ENCODE data around the gene TMEM101.
"Not testable (repeated sequence)": the region's sequence is repeated elsewhere in the genome, so short reads cannot be mapped to it uniquely, and the experiment has no call there.

TMEM101 gene

GRCh38 chr17:44024853-44025252 lies 10.1 kb upstream of the TMEM101 start:
- DNase-seq = no peak

GRCh38 chr17:44024271-44024663 lies 9.5 kb upstream of the TMEM101 start:
- no peak for DNase-seq

- DNase-seq = no peak
Observed at GRCh38 chr17:44023545-44024270, 8.9 kb upstream of the TMEM101 start.

- DNase-seq = no peak
Observed at GRCh38 chr17:44022246-44022645, 7.5 kb upstream of the TMEM101 start.

GRCh38 chr17:44021227-44021626 lies 6.5 kb upstream of the TMEM101 start:
- DNase-seq = not testable (repeated sequence)

- no peak for DNase-seq
Observed at GRCh38 chr17:44014133-44014436, 678 bp downstream of the TMEM101 start.

GRCh38 chr17:44012874-44013273 lies 1.9 kb downstream of the TMEM101 start:
- DNase-seq = no peak

GRCh38 chr17:44012391-44012790 lies 2.4 kb downstream of the TMEM101 start:
- DNase-seq = no peak

- DNase-seq = no peak
Observed at GRCh38 chr17:44011876-44012275, 2.9 kb downstream of the TMEM101 start.

GRCh38 chr17:44010966-44011647 lies 3.7 kb downstream of the TMEM101 start:
- no peak for DNase-seq

GRCh38 chr17:44008205-44008909 lies 6.4 kb downstream of the TMEM101 start:
- no peak for DNase-seq

GRCh38 chr17:44007346-44008204 lies 7.2 kb downstream of the TMEM101 start:
- no peak for DNase-seq

GRCh38 chr17:44006598-44007345 lies 8.0 kb downstream of the TMEM101 start:
- DNase-seq = peak; percentile 96

GRCh38 chr17:44006272-44006597 lies 8.5 kb downstream of the TMEM101 start:
- DNase-seq = no peak

GRCh38 chr17:44005527-44006271 lies 9.1 kb downstream of the TMEM101 start:
- peak; percentile 69 for DNase-seq

GRCh38 chr17:44004761-44005526 lies 9.8 kb downstream of the TMEM101 start:
- peak; percentile 71 for DNase-seq

GRCh38 chr17:44004077-44004760 lies 10.5 kb downstream of the TMEM101 start, which contains the start of gene NAGS:
TSS of gene NAGS (plus strand) at chr17:44004622. CDS start at chr17:44004664, 42 bp downstream.
- DNase-seq = no peak

GRCh38 chr17:44002141-44002848 lies 12.5 kb downstream of the TMEM101 start:
- no peak for DNase-seq

- no peak for DNase-seq
Observed at GRCh38 chr17:44001461-44001920, 13.3 kb downstream of the TMEM101 start.

Measured in right kidney (tissue), 1 donor.